ENCODE results near the gene PHKB. TPM values are rescaled to one million over a fixed set of nuclear protein-coding genes. Genes with fewer than 3 reads are reported as not detected.
A peak's percentile ranks its signal among the peaks of the same experiment; 100 is the strongest.

Gene PHKB
- total and polyA plus RNA-seq, 3 donors from 2014 or later, result 66.7 to 168 (median 136) TPM

DNA sequence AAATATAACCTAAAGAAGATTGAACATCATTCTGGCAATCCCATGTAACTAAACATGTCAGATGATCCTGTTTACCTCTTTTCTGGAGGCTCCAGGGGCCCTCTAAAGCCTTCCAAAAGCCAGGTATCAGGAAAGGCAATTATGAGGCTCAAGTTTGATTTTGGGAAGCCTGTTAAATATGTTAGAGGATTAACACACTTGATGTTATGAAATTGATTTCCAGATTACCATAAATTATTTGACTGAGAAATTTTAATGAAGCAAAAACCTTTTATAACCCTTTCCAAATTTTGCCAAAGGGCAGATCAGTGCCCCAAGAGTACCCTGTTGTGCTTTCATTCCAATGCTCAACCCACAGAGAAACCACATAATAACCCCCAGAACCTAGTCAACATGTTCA lies 29.3 kb downstream of the PHKB start:
- TF ChIP-seq POLR2A (IDR thresholded peaks at IDR 0.05), result no peak
- TF ChIP-seq, protein P1, sequence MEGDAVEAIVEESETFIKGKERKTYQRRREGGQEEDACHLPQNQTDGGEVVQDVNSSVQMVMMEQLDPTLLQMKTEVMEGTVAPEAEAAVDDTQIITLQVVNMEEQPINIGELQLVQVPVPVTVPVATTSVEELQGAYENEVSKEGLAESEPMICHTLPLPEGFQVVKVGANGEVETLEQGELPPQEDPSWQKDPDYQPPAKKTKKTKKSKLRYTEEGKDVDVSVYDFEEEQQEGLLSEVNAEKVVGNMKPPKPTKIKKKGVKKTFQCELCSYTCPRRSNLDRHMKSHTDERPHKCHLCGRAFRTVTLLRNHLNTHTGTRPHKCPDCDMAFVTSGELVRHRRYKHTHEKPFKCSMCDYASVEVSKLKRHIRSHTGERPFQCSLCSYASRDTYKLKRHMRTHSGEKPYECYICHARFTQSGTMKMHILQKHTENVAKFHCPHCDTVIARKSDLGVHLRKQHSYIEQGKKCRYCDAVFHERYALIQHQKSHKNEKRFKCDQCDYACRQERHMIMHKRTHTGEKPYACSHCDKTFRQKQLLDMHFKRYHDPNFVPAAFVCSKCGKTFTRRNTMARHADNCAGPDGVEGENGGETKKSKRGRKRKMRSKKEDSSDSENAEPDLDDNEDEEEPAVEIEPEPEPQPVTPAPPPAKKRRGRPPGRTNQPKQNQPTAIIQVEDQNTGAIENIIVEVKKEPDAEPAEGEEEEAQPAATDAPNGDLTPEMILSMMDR (IDR thresholded peaks at IDR 0.05), result no peak
- no peak overlapping the region for H3K4me3 ChIP-seq
- no peaks in the 10 kb centered on the region for H3K27me3 ChIP-seq
- intact Hi-C loops (cut with DNase I; ENCODE audit: low total_unique reads), result no loop called here
- no peaks in the 10 kb centered on the region for H3K9me3 ChIP-seq
- no peak for DNase-seq
- H3K27ac ChIP-seq, result no peak overlapping the region
- no peaks in the 10 kb centered on the region for H3K4me1 ChIP-seq
- H3K36me3 ChIP-seq (ENCODE audit: low read depth, missing control alignments), result no peaks in the 10 kb centered on the region

DNA sequence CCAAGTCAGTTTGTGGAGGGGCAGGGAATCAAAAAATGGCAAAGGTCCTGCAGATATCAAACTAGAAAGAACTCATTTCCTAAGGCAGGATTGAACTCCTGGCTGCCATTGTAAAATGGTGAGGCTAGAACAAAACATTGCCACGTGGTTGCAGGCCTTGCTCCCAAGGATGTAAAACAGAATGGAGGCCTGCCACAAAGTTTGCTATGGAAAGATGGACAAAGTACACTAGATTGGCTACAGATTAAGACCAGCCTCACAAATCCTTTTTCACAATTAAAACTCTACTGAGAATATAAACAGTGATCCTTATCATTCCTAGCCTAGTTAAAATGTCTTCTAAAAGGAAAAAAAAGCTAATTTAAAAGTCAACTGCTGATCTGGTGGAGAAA lies 30.9 kb downstream of the PHKB start:
- DNase-seq, result no peak
- intact Hi-C loops (cut with DNase I; ENCODE audit: low total_unique reads), result no loop called here
- 61 to 63% methylated on average over 1 of the region's 1 CpG for WGBS, 2 donors
- Histone ChIP-seq H3K9me3 (no peaks in the 10 kb centered on the region), H3K27me3 (no peaks in the 10 kb centered on the region), H3K4me3 (no peak overlapping the region), H3K36me3 (ENCODE audit: low read depth, missing control alignments) (no peaks in the 10 kb centered on the region), H3K4me1 (no peaks in the 10 kb centered on the region), H3K27ac (peak overlapping the region; percentile 46 to 55)
- TF ChIP-seq, protein P1 (IDR thresholded peaks at IDR 0.05), result no peak
- no peak for TF ChIP-seq POLR2A (IDR thresholded peaks at IDR 0.05)

DNA sequence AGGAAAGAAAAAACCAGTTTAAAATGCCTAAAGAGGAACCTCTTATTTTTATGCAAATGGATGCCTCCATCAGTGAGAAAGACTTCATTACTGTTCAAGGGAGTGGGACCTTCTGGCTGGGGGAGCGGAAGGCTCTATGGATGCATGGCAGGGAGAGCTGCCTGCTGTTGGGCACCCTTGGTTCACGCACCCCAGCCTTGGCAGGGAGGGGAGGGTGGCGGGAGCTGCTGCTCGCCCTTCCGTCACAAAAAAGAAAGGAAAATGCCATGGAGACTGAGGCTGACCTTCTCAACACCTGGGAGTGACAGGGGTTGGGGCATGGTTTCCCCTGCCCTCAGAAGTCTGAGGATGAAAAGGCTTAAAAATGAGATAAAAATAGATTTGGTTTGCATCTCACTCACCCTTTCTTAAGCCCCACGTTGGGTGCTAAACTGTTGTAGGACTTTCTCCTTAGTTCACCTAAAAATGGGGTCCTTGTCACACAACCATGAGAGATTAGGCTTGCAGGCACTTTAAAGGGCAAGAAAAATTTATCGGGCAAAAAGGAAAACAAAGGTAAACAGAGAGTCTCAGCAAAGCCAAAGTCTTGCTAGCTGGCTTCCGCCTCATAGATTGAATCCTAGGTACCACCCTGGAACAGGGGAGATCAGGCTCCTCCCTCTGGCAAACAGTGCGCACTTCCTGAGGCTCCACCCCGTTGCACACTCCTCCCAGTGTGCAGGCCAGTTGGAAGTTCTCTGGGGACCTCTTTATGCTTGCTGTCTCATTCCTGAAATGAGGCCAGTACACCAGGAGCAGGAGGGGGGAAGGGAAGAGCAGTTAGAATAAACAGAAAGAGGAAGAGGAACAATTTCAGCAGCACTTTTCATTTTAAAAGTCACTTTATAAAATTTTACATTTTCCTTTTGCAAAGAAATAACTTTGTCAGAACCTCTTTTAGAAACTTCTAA lies 31.6 kb downstream of the PHKB start:
- Histone ChIP-seq H3K27ac (peak overlapping the region; percentile 46 to 59), H3K4me1 (no peaks in the 10 kb centered on the region), H3K4me3 (no peak overlapping the region), H3K27me3 (no peaks in the 10 kb centered on the region), H3K36me3 (ENCODE audit: low read depth, missing control alignments) (no peaks in the 10 kb centered on the region), H3K9me3 (no peaks in the 10 kb centered on the region)
- intact Hi-C loops (cut with DNase I; ENCODE audit: low total_unique reads), result no loop called here
- DNase-seq, result peak; percentile 36
- TF ChIP-seq POLR2A (IDR thresholded peaks at IDR 0.05), result no peak
- TF ChIP-seq, protein P1 (IDR thresholded peaks at IDR 0.05), result no peak
- 78 to 84% methylated on average over 9 to 10 of the region's 10 CpGs for WGBS, 2 donors

DNA sequence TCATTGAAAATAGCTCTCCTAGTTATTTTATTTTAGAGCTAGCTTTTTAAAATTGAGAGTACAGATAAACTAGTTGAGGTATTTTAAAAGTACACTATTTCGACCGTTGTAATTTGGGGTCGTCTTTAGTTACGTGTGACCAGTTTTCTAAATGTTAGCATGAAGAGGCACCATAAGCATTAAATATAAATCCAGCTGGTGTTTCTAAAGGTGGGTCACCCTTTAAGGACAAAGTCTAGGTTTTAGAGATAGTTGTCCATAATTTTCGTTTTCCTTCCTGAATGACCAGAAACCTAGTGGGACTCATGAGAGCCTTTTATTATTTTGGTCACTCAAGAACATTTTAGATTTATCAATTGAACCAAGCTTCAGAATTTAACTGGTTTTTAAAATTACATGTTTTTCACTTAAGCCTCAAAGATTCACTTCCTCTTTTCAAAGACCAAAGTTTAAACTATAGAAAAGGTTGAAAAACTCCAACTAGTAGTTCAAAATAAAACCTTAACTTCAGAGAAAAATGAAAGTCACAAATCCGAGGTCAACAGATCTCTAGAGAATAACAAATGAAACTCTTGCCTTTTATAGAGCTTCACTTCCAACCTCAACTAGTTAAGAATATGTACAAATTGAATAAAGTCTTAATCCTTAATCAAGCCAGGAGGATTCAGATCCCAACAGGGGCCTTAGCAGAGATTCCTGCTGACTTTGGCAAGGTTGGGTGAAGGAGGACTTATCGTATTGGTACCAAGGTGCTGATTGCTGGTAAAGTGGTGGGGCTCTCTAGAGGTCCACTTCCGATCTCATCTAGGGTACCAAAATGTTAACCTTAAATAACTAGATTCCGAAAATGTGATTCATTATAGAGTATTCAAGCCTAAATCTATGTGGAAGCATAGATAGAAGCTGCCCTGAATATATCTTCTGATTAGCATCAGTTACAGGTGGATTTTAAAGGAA lies 32.5 kb downstream of the PHKB start:
- DNase-seq, result no peak
- Histone ChIP-seq H3K4me3 (no peak overlapping the region), H3K27me3 (no peaks in the 10 kb centered on the region), H3K27ac (peak overlapping the region in 1 of 2 donors; percentile 59), H3K9me3 (no peaks in the 10 kb centered on the region), H3K4me1 (no peaks in the 10 kb centered on the region), H3K36me3 (ENCODE audit: low read depth, missing control alignments) (no peaks in the 10 kb centered on the region)
- TF ChIP-seq POLR2A (IDR thresholded peaks at IDR 0.05), result no peak
- TF ChIP-seq, protein P1 (IDR thresholded peaks at IDR 0.05), result no peak
- WGBS, 2 donors, result 65 to 76% methylated on average over 9 of the region's 9 CpGs
- intact Hi-C loops (cut with DNase I; ENCODE audit: low total_unique reads), result no loop called here
